ENCODE data around the gene FBXO11.

GRCh38 chr2:47868611-47869352 is 37.5 kb downstream of the FBXO11 start:
- TF ChIP-seq CTCF (IDR thresholded peaks at IDR 0.05) (no peak), CHD2 (IDR thresholded peaks at IDR 0.05; ENCODE audit: low read length, partially characterized antibody) (no peak), JUND (IDR thresholded peaks at IDR 0.05) (no peak)
- TF ChIP-seq, protein P1, sequence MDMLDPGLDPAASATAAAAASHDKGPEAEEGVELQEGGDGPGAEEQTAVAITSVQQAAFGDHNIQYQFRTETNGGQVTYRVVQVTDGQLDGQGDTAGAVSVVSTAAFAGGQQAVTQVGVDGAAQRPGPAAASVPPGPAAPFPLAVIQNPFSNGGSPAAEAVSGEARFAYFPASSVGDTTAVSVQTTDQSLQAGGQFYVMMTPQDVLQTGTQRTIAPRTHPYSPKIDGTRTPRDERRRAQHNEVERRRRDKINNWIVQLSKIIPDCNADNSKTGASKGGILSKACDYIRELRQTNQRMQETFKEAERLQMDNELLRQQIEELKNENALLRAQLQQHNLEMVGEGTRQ (IDR thresholded peaks at IDR 0.05; ENCODE audit: borderline replicate concordance, low read depth, low read length), result no peak

All from SK-N-SH (cell line).